Suprapubic skin (tissue), 4 donors: Measurements from ENCODE around the gene LDB2. TPM values are rescaled to one million over a fixed set of nuclear protein-coding genes. Genes with fewer than 3 reads are reported as not detected.

Experiments used
- DNase-seq, 2 donors: peaks; one replicate each; pipeline ENCODE4 v3.0.0-alpha.2; 2019; ENCODE audit warnings: low spot score in 2 of 2
- H3K27ac ChIP-seq: fragments of 200-600 bp; sonication (generic); one replicate; pipeline ENCODE4 v1.5.1; 2019
- H3K27me3 ChIP-seq: fragments of 200-600 bp; sonication (generic); one replicate; pipeline ENCODE4 v1.5.1; 2019
- H3K36me3 ChIP-seq: fragments of 200-600 bp; sonication (generic); one replicate; pipeline ENCODE4 v1.5.1; 2019
- H3K4me1 ChIP-seq: fragments of 200-600 bp; sonication (generic); one replicate; pipeline ENCODE4 v1.5.1; 2019
- H3K4me3 ChIP-seq: fragments of 200-600 bp; sonication (generic); one replicate; pipeline ENCODE4 v1.5.1; 2019; ENCODE audit warnings: mild to moderate bottlenecking
- H3K9me3 ChIP-seq: fragments of 200-600 bp; sonication (generic); one replicate; pipeline ENCODE4 v1.5.1; 2019
- CTCF ChIP-seq, 2 donors: fragments of 200-600 bp in 1 of 2; fragments of 450-650 bp in 1 of 2; sonication (generic) in 1 of 2; IDR thresholded peaks; one replicate each; pipeline ENCODE4 v1.5.1; 2016 to 2019; ENCODE audit warnings: antibody characterized with exemption in 2 of 2, mild to moderate bottlenecking in 1 of 2, moderate library complexity in 1 of 2
- EP300 ChIP-seq: sonication (generic); formaldehyde crosslinking; IDR thresholded peaks from one replicate; pipeline ENCODE4 v1.6.1; 2017; ENCODE audit warnings: antibody characterized with exemption
- POLR2A ChIP-seq, 2 donors: fragments of 450-650 bp; IDR thresholded peaks; one replicate each; pipeline ENCODE4 v1.6.1; 2017; ENCODE audit warnings: antibody characterized with exemption in 2 of 2, mild to moderate bottlenecking in 2 of 2, moderate library complexity in 2 of 2
- POLR2AphosphoS5 ChIP-seq, 3 donors: sonication (generic); formaldehyde crosslinking; IDR thresholded peaks; one replicate each; pipeline ENCODE4 v1.6.1; 2017; ENCODE audit warnings: antibody characterized with exemption in 3 of 3
- WGBS: methylation state at CpG from one replicate; pipeline ENCODE4 v1.1.5; 2018; 5-methylcytosine and 5-hydroxymethylcytosine counted together
- total RNA-seq, 4 donors: library from RNA; depleted of rRNA; stranded (reverse); fragments of >200 nt; gene quantifications; one replicate each; pipeline ENCODE4 v1.1.0, GENCODE V29; 2016

Gene LDB2
- total RNA-seq, 4 donors from 2014 or later = 4.7 to 17.7 (median 9.9) TPM

DNA sequence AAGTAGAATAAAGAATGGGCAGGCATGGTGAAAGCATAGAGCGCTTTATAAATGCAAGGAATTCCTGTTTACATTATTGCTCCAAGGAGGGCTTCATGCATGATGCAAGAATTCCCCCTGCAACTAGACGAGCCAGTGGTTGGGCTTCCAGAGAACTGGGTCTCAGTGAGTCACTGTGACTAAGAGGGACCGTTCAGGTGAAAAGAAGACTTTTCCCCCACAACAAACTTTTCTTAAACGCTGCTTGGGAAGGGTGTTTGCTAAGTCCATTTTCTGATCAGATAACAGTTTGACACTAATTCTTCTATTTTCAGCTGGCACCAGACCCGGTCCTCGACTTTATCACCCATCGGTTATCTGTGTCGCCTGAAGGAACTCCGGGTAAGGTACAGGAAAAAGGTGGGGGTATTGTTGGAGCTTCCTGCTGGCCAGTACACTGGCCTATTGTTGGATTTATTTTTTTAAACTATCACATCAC is 40.1 kb downstream of the LDB2 start:
- Histone ChIP-seq H3K9me3 (no peaks in the 10 kb centered on the region), H3K36me3 (no peaks in the 10 kb centered on the region), H3K27ac (no peak overlapping the region), H3K4me3 (no peak overlapping the region), H3K27me3 (no peaks in the 10 kb centered on the region), H3K4me1 (no peaks in the 10 kb centered on the region)
- no peak for DNase-seq
- TF ChIP-seq EP300 (no peak), POLR2AphosphoS5 (IDR thresholded peaks at IDR 0.05) (no peak), CTCF (IDR thresholded peaks at IDR 0.05) (no peak), POLR2A (IDR thresholded peaks at IDR 0.05) (no peak)
- 65% methylated on average over 9 of the region's 9 CpGs for WGBS

DNA sequence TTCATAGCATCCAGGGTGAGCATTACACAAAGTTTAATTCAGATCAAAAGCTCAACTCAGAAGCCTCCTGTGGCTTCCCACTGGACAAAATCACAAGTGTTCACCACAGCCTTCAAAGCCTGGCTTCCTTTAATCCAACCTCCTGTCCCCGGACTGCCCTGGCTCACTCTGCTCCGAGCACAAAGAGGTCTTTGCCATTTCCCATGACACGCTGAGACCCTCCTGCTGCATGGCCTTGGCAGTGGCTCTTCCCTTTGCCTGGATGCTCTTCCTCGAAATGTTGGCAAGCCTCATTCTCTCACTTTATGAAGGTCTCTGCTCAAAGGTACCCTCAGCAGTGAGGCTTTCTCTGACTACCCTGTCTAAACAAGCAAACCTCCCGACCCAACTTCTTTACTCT is 41.0 kb downstream of the LDB2 start:
- no peak overlapping the region for H3K4me3 ChIP-seq
- WGBS = 84% methylated on average over 5 of the region's 5 CpGs
- no peak overlapping the region for H3K27ac ChIP-seq
- H3K9me3 ChIP-seq = no peaks in the 10 kb centered on the region
- no peaks in the 10 kb centered on the region for H3K27me3 ChIP-seq
- H3K36me3 ChIP-seq = no peaks in the 10 kb centered on the region
- no peaks in the 10 kb centered on the region for H3K4me1 ChIP-seq
- no peak for TF ChIP-seq CTCF (IDR thresholded peaks at IDR 0.05)
- DNase-seq = no peak

DNA sequence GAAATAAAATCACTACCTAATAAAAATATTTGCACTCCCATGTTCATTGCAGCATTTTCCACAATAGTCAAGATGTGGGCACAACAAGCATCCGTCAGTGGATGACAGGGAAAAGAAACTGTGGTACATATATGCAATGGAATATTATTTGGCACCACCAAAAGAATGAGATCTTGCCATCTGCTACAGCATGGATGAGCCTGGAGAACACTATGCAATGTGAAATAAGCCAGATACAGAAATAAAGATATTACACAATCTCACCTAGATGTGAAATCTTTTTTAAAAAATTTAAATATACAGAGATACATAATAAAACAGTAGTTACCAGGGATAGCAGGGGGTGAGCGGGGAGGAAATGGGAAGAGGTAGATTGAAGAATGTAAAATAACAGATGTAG is 44.8 kb downstream of the LDB2 start:
- TF ChIP-seq CTCF (IDR thresholded peaks at IDR 0.05) = no peak
- TF ChIP-seq EP300 = no peak
- no peak for TF ChIP-seq POLR2AphosphoS5 (IDR thresholded peaks at IDR 0.05)
- TF ChIP-seq POLR2A (IDR thresholded peaks at IDR 0.05) = no peak
- H3K4me1 ChIP-seq = no peaks in the 10 kb centered on the region
- H3K27me3 ChIP-seq = no peaks in the 10 kb centered on the region
- 91% methylated on average over 2 of the region's 2 CpGs for WGBS
- H3K9me3 ChIP-seq = no peaks in the 10 kb centered on the region
- H3K36me3 ChIP-seq = no peaks in the 10 kb centered on the region
- H3K27ac ChIP-seq = no peak overlapping the region
- no peak overlapping the region for H3K4me3 ChIP-seq
- DNase-seq = no peak

GRCh38 chr4:16852644-16853043 is 45.8 kb downstream of the LDB2 start:
- Histone ChIP-seq H3K4me1 (no peaks in the 10 kb centered on the region), H3K9me3 (no peaks in the 10 kb centered on the region), H3K27ac (no peak overlapping the region), H3K36me3 (no peaks in the 10 kb centered on the region), H3K27me3 (no peaks in the 10 kb centered on the region), H3K4me3 (no peak overlapping the region)
- no peak for TF ChIP-seq CTCF (IDR thresholded peaks at IDR 0.05)
- TF ChIP-seq EP300 = no peak
- TF ChIP-seq POLR2A (IDR thresholded peaks at IDR 0.05) = no peak
- no peak for TF ChIP-seq POLR2AphosphoS5 (IDR thresholded peaks at IDR 0.05)
- no peak for DNase-seq

GRCh38 chr4:16852228-16852627 is 46.2 kb downstream of the LDB2 start:
- TF ChIP-seq POLR2A (IDR thresholded peaks at IDR 0.05) (no peak), EP300 (no peak), POLR2AphosphoS5 (IDR thresholded peaks at IDR 0.05) (no peak), CTCF (IDR thresholded peaks at IDR 0.05) (no peak)
- Histone ChIP-seq H3K4me1 (no peaks in the 10 kb centered on the region), H3K27ac (no peak overlapping the region), H3K27me3 (no peaks in the 10 kb centered on the region), H3K36me3 (no peaks in the 10 kb centered on the region), H3K9me3 (no peaks in the 10 kb centered on the region), H3K4me3 (no peak overlapping the region)
- no peak for DNase-seq
- WGBS = 78% methylated on average over 2 of the region's 2 CpGs
